Measurements from ENCODE around the gene AUNIP.

Gene AUNIP

DNA sequence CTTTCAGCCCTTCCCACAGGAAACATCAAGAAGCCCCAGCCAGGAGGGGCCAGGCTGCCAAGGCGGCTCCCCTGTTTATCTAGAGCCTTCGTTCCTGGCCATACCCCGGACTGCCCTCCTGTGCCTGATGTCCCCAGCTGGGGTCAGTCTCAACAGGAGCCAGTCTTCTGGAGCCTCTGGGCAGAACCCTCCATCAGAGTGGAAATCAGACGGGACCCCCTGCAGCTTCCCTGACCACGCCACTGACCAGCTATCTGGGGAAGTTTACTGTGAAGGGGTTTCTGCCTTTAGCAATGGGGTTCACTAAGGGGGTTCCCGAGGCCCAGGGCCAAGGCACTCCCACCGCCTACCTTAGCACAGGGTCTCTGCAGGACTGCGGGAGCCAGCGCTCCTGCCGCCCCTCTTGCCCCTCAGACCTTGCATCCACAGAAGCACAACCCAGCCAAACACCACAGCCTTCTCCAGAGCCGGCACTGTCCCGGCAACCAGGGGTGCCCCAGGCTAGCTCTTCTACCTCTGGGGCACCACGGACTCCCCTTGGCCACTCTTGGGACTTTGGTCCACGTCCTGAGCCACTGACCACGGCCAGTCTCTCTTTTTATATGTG, 43.0 kb downstream of the AUNIP start:
- Mint-ChIP-seq H3K9me3 (no peaks in the 10 kb centered on the region), H3K27ac (no peak overlapping the region), H3K4me1 (peaks cover 24% of the 10 kb centered on the region), H3K27me3 (ENCODE audit: low read depth) (no peaks in the 10 kb centered on the region), H3K4me3 (peak overlapping the region in 2 of 3 experiments; percentile 10 to 48), H3K36me3 (ENCODE audit: low read depth) (peaks cover 17% of the 10 kb centered on the region)
- TF ChIP-seq, protein P1, sequence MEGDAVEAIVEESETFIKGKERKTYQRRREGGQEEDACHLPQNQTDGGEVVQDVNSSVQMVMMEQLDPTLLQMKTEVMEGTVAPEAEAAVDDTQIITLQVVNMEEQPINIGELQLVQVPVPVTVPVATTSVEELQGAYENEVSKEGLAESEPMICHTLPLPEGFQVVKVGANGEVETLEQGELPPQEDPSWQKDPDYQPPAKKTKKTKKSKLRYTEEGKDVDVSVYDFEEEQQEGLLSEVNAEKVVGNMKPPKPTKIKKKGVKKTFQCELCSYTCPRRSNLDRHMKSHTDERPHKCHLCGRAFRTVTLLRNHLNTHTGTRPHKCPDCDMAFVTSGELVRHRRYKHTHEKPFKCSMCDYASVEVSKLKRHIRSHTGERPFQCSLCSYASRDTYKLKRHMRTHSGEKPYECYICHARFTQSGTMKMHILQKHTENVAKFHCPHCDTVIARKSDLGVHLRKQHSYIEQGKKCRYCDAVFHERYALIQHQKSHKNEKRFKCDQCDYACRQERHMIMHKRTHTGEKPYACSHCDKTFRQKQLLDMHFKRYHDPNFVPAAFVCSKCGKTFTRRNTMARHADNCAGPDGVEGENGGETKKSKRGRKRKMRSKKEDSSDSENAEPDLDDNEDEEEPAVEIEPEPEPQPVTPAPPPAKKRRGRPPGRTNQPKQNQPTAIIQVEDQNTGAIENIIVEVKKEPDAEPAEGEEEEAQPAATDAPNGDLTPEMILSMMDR (IDR thresholded peaks at IDR 0.05; ENCODE audit: unreplicated experiment in 3 of 3): no peak

DNA sequence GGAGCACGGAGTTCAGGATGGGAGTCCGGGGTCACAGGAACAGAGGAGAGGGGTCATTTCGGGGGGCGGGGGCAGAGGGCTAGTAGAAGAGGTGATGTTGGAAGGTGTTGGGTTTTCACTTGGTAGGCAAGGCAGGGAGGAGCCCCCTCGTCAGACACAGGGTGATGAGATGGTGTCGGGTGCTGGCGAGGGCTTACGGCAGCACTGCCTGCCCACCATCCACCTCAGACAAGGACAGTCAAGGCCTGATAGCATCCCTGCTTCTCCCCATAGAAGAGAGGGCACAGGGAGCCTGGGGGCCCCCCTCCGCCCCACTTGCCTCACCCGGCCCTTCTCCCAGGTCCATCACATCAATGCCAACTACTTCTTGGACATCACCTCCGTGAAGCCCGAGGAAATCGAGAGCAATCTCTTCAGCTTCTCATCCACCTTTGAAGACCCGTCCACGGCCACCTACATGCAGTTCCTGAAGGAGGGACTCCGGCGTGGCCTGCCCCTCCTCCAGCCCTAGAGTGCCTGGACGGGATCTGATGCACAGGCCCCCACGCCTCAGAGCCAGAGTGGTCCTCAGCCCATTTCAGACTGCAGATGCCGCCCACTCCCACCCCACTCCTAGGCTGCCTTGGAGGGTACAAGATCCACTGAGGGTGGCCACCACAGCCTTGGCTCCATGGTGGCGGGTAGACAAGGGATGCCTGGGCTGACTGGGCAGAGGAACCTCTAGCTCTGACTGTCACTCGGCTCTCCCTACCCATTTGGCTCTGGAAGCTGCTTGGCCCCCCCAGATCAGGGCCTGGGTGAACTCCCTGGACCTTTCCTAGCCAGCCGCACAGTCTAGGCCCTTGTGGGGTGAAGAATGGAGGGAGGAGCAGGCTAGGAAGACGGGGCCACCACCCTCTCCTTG, 43.8 kb downstream of the AUNIP start:
- H3K27ac Mint-ChIP-seq: peak overlapping the region in 1 of 3 experiments; percentile 4
- H3K36me3 Mint-ChIP-seq (ENCODE audit: low read depth): peaks cover 17% of the 10 kb centered on the region
- H3K4me3 Mint-ChIP-seq: peak overlapping the region in 2 of 3 experiments; percentile 7 to 29
- H3K9me3 Mint-ChIP-seq: no peaks in the 10 kb centered on the region
- peaks cover 17% of the 10 kb centered on the region for H3K4me1 Mint-ChIP-seq
- H3K27me3 Mint-ChIP-seq (ENCODE audit: low read depth): no peaks in the 10 kb centered on the region
- TF ChIP-seq, protein P1 (IDR thresholded peaks at IDR 0.05; ENCODE audit: unreplicated experiment in 3 of 3): no peak

DNA sequence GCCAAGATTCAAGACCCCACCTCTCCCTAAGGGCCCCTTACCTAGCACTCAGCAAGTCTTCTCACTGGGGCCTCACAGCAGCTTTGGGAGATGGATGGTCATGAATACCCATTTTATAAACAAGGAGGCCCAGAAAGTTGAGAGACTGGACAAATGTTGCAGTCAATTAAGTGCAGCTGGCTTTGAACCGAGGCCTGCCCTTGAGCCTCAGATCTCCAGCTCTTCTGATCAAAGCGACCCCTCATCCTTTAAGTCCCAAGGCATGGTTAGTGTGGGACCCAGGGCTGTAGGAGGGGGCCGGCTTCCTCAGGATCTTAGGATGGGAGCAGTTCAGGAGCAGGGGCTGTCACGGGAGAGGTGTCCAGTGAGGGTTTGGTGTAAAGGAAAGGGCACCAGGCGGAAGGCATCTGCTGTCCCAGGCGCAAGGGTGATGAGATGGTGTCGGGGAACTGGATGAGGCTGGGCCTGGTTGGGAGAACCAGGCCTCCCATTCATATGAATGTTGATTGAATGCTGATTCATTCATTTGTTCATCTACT, 44.6 kb downstream of the AUNIP start:
- H3K27ac Mint-ChIP-seq: peak overlapping the region in 1 of 3 experiments; percentile 4
- peaks cover 16% of the 10 kb centered on the region for H3K4me1 Mint-ChIP-seq
- TF ChIP-seq, protein P1 (IDR thresholded peaks at IDR 0.05; ENCODE audit: unreplicated experiment in 3 of 3): no peak
- H3K27me3 Mint-ChIP-seq (ENCODE audit: low read depth): no peaks in the 10 kb centered on the region
- peak overlapping the region in 2 of 3 experiments; percentile 7 to 29 for H3K4me3 Mint-ChIP-seq
- peaks cover 17% of the 10 kb centered on the region for H3K36me3 Mint-ChIP-seq (ENCODE audit: low read depth)
- H3K9me3 Mint-ChIP-seq: no peaks in the 10 kb centered on the region

DNA sequence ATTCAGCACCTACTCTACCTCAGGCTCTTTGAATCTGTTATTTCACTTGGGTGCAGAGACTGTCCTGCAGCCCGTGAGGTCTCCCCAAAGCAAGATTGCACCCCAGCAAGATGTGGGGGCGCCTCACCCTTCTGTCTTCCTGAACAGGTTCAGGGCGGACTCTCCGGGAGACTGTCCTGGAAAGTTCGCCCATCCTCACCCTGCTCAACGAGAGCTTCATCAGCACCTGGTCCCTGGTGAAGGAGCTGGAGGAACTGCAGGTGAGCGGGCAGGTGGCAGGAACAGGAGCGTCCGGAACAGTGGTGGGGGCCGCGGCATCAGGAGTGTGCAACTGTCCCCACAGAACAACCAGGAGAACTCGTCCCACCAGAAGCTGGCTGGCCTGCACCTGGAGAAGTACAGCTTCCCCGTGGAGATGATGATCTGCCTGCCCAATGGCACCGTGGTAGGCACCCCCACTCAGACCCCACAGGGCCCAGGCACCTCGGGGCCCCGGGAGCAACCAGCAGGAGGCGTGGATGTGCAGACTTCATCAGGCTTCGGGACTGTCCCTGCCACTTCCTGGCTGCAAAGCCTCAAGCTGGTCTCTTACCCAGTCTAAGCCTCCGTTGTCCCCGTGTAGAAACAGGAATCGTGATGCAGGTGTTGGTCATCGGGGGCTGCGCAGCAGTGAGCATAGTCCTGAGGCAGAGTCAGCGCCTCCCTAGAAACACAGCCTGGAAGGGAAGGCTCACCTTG, 45.4 kb downstream of the AUNIP start:
- Mint-ChIP-seq H3K27me3 (ENCODE audit: low read depth) (no peaks in the 10 kb centered on the region), H3K4me3 (no peak overlapping the region), H3K27ac (no peak overlapping the region), H3K9me3 (no peaks in the 10 kb centered on the region), H3K36me3 (ENCODE audit: low read depth) (peaks cover 21% of the 10 kb centered on the region), H3K4me1 (peaks cover 10% of the 10 kb centered on the region)
- TF ChIP-seq, protein P1 (IDR thresholded peaks at IDR 0.05; ENCODE audit: unreplicated experiment in 3 of 3): no peak

DNA sequence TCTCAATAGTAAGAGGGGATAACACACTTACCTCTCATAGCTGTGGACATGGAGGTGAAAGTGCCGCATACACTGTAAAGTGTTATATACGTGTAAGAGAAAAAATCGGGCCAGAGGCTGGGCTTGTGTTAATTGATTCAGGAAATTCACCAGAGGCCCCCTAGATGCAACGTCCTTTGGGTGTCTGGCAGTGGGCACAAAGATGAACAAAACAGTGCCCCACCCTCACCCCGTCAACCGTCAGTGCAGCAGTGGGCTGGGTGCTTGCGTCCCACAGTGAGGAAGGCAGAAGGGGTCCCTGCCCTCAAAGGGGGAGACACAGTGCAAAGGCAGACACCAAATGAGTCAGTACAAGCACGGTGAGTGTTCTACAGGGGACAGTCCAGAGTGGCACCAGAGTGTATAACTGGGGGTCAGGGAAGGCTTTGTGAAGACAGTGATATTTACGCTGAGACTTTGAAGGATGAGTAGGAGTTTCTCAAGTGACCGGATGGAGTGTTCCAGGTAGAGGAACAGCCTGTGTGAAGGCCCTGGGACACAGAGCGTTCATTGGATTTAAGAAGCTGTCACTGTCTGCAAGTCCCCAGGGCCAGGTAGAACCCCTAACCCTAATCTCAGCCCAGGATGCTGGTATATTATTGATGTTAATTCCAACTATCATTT, 46.1 kb downstream of the AUNIP start:
- no peaks in the 10 kb centered on the region for H3K9me3 Mint-ChIP-seq
- peak overlapping the region in 1 of 3 experiments; percentile 44 for H3K27ac Mint-ChIP-seq
- peaks cover 3% of the 10 kb centered on the region for H3K4me1 Mint-ChIP-seq
- no peaks in the 10 kb centered on the region for H3K27me3 Mint-ChIP-seq (ENCODE audit: low read depth)
- no peak overlapping the region for H3K4me3 Mint-ChIP-seq
- TF ChIP-seq, protein P1 (IDR thresholded peaks at IDR 0.05; ENCODE audit: unreplicated experiment in 3 of 3): no peak
- peaks cover 22% of the 10 kb centered on the region for H3K36me3 Mint-ChIP-seq (ENCODE audit: low read depth)

Measured in nephron (organoid).